Glutamatergic neuron (in vitro differentiated cells): ENCODE data around the gene PRLR. TPM values are rescaled to one million over a fixed set of nuclear protein-coding genes. Genes with fewer than 3 reads are reported as not detected.

Source experiments
- DNase-seq: peaks from one replicate; pipeline ENCODE4 v3.0.0; 2022
- H3K27ac Mint-ChIP-seq: one replicate; pipeline ENCODE4 v1.8.0; 2020; ENCODE audit warnings: mild to moderate bottlenecking, mixed read lengths, inconsistent platforms; ENCODE audit not compliant: unreplicated experiment
- H3K27me3 Mint-ChIP-seq: one replicate; pipeline ENCODE4 v1.8.0; 2020; ENCODE audit warnings: mild to moderate bottlenecking, moderate library complexity, mixed read lengths, inconsistent platforms; ENCODE audit not compliant: unreplicated experiment
- H3K36me3 Mint-ChIP-seq: one replicate; pipeline ENCODE4 v1.8.0; 2020; ENCODE audit warnings: mild to moderate bottlenecking, mixed read lengths, inconsistent platforms; ENCODE audit not compliant: unreplicated experiment
- H3K4me1 Mint-ChIP-seq: one replicate; pipeline ENCODE4 v1.8.0; 2020; ENCODE audit warnings: mild to moderate bottlenecking, low read depth, mixed read lengths, inconsistent platforms; ENCODE audit not compliant: unreplicated experiment
- H3K4me3 Mint-ChIP-seq: one replicate; pipeline ENCODE4 v1.8.0; 2020; ENCODE audit warnings: mild to moderate bottlenecking, mixed read lengths, inconsistent platforms; ENCODE audit not compliant: unreplicated experiment
- H3K9me3 Mint-ChIP-seq: one replicate; pipeline ENCODE4 v1.8.0; 2020; ENCODE audit warnings: mild to moderate bottlenecking, moderate library complexity, mixed read lengths, inconsistent platforms; ENCODE audit not compliant: unreplicated experiment
- CTCF ChIP-seq: fragments of 200-600 bp; sonication (generic); IDR thresholded peaks from one replicate; pipeline ENCODE4 v1.5.0; 2021; ENCODE audit not compliant: partially characterized antibody, unreplicated experiment
- total RNA-seq: library from RNA; stranded (reverse); fragmentation: NEBNext Ultra II Directional; extraction: Animal tissue kit (Norgen Biotek cat#: 25700); gene quantifications from one replicate; pipeline ENCODE4 v1.2.1, GENCODE V29; 2021; ENCODE audit not compliant: unreplicated experiment

The PRLR gene
- total RNA-seq, 1 donor from 2014 or later = not detected

GRCh38 chr5:35063414-35063813 is 166.9 kb downstream of the PRLR start:
- no peak for DNase-seq
- H3K4me3 Mint-ChIP-seq = no peak overlapping the region
- H3K36me3 Mint-ChIP-seq = no peaks in the 10 kb centered on the region
- H3K27me3 Mint-ChIP-seq = no peaks in the 10 kb centered on the region
- peaks cover 5% of the 10 kb centered on the region for H3K4me1 Mint-ChIP-seq
- H3K9me3 Mint-ChIP-seq = no peaks in the 10 kb centered on the region
- TF ChIP-seq CTCF = no peak
- H3K27ac Mint-ChIP-seq = no peak overlapping the region

GRCh38 chr5:35061211-35061770 is 169.0 kb downstream of the PRLR start:
- DNase-seq = no peak
- no peak for TF ChIP-seq CTCF
- H3K27me3 Mint-ChIP-seq = no peaks in the 10 kb centered on the region
- no peaks in the 10 kb centered on the region for H3K4me1 Mint-ChIP-seq
- no peak overlapping the region for H3K4me3 Mint-ChIP-seq
- H3K9me3 Mint-ChIP-seq = no peaks in the 10 kb centered on the region
- no peaks in the 10 kb centered on the region for H3K36me3 Mint-ChIP-seq
- H3K27ac Mint-ChIP-seq = no peak overlapping the region

- no peaks in the 10 kb centered on the region for H3K9me3 Mint-ChIP-seq
- no peaks in the 10 kb centered on the region for H3K27me3 Mint-ChIP-seq
- DNase-seq = no peak
- H3K4me1 Mint-ChIP-seq = no peaks in the 10 kb centered on the region
- no peak for TF ChIP-seq CTCF
- H3K27ac Mint-ChIP-seq = no peak overlapping the region
- no peak overlapping the region for H3K4me3 Mint-ChIP-seq
- no peaks in the 10 kb centered on the region for H3K36me3 Mint-ChIP-seq
These were observed 170.1 kb downstream of the PRLR start for GRCh38 chr5:35060236-35060635.

- Mint-ChIP-seq H3K4me3 (no peak overlapping the region), H3K27ac (no peak overlapping the region), H3K27me3 (no peaks in the 10 kb centered on the region), H3K36me3 (no peaks in the 10 kb centered on the region), H3K9me3 (no peaks in the 10 kb centered on the region), H3K4me1 (no peaks in the 10 kb centered on the region)
- TF ChIP-seq CTCF = no peak
- DNase-seq = no peak
These were observed 171.0 kb downstream of the PRLR start for GRCh38 chr5:35059251-35059650.

GRCh38 chr5:35058374-35058788 is 171.9 kb downstream of the PRLR start:
- H3K27ac Mint-ChIP-seq = no peak overlapping the region
- no peak overlapping the region for H3K4me3 Mint-ChIP-seq
- H3K36me3 Mint-ChIP-seq = no peaks in the 10 kb centered on the region
- no peaks in the 10 kb centered on the region for H3K9me3 Mint-ChIP-seq
- no peak for DNase-seq
- H3K4me1 Mint-ChIP-seq = no peaks in the 10 kb centered on the region
- TF ChIP-seq CTCF = no peak
- H3K27me3 Mint-ChIP-seq = no peaks in the 10 kb centered on the region
